IPS-20b (cell line): ENCODE results near the gene PHF19.
A peak's percentile ranks its signal among the peaks of the same experiment; 100 is the strongest.

Experiments used
- H3K27ac ChIP-seq: one replicate; pipeline ENCODE4 v1.5.1; 2013; ENCODE audit warnings: low read length
- H3K27me3 ChIP-seq: 2 replicates; pipeline ENCODE4 v1.6.1; 2013; ENCODE audit warnings: mild to moderate bottlenecking, low read length, inconsistent platforms; ENCODE audit not compliant: insufficient read depth
- H3K36me3 ChIP-seq: 2 replicates; pipeline ENCODE4 v1.6.1; 2013; ENCODE audit warnings: low read depth, mild to moderate bottlenecking, inconsistent platforms, low read length, moderate library complexity; ENCODE audit not compliant: insufficient read depth
- H3K4me1 ChIP-seq: 2 replicates; pipeline ENCODE4 v1.6.1; 2013; ENCODE audit warnings: mild to moderate bottlenecking, control low read depth, inconsistent platforms, low read length, moderate library complexity; ENCODE audit not compliant: insufficient read depth
- H3K4me3 ChIP-seq: 2 replicates; pipeline ENCODE4 v1.5.1; 2013; ENCODE audit warnings: mild to moderate bottlenecking, low read length, inconsistent platforms
- H3K9ac ChIP-seq: 2 replicates; pipeline ENCODE4 v1.6.1; 2013; ENCODE audit warnings: low read depth, mild to moderate bottlenecking, inconsistent platforms, low read length, moderate library complexity
- H3K9me3 ChIP-seq: 2 replicates; pipeline ENCODE4 v1.6.1; 2013; ENCODE audit warnings: mild to moderate bottlenecking, low read depth, low read length, inconsistent platforms; ENCODE audit not compliant: insufficient read depth

PHF19 gene

GRCh38 chr9:120855827-120856670 is 20.9 kb downstream of the PHF19 start:
- no peaks in the 10 kb centered on the region for H3K27me3 ChIP-seq
- no peak overlapping the region for H3K27ac ChIP-seq
- no peak overlapping the region for H3K9ac ChIP-seq
- H3K9me3 ChIP-seq: no peaks in the 10 kb centered on the region
- H3K4me1 ChIP-seq: peaks cover 17% of the 10 kb centered on the region
- H3K36me3 ChIP-seq: peaks cover 21% of the 10 kb centered on the region
- H3K4me3 ChIP-seq: no peak overlapping the region

DNA sequence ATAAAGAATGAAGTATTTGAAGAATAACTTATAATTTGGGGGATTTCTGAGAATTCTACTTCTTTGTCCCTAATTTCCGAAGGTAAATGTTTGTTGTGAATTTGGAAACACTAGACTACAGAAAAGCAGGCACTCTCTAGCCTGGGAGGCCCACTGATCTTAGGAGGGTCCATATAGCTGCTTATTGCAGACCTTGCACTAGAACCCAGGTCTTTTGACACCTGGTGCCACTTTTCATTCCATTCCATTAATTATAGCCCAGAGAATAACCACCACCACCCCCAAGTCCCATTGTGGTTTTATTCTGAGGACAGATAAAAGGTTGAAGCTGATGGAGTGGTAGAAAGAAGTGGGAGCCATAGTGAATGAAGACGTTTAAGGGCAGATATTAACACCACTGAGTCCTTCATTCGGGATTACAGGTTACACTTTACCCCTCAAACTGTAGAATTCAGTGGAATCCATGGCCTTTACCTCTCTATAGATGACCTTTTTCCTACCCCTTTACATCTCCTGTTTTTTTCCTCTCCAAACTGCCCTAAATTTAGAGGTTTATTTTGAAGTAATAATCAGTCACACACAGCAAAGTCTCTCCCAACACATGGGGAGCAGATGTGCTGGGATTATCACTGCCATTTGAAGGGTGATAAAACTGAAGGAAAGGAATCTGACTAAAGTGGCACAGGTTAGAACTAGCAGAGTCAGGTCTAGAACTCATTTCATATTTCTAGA is 22.2 kb downstream of the PHF19 start:
- H3K36me3 ChIP-seq: peaks cover 10% of the 10 kb centered on the region; the same call in 1 of the 2 replicates
- no peaks in the 10 kb centered on the region for H3K27me3 ChIP-seq

DNA sequence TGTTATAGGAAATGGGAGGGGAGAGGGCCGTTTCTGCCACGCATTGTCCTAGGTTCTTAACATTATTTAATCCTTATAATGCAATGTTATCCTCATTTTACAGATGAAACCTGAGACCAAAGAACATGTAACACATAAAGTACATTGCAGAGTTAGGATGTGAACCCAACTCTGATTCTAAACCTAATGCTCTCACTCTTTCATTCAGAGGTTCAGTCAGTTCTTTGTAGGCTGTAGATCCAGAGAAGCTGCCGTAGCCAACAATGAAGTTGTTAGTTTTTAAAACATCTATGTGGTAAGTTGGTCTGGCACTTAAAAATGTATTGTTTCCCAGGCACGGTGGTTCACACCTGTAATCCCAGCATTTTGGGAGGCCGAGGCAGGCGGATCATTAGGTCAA is 23.8 kb downstream of the PHF19 start:
- Histone ChIP-seq H3K9me3 (no peaks in the 10 kb centered on the region), H3K27ac (no peak overlapping the region), H3K4me3 (no peak overlapping the region), H3K9ac (no peak overlapping the region), H3K4me1 (peaks cover 17% of the 10 kb centered on the region), H3K27me3 (no peaks in the 10 kb centered on the region), H3K36me3 (peaks cover 6% of the 10 kb centered on the region; the same call in 1 of the 2 replicates)

More for the DNA sequence above, 22.2 kb downstream of the PHF19 start:
- no peaks in the 10 kb centered on the region for H3K9me3 ChIP-seq
- no peak overlapping the region for H3K9ac ChIP-seq
- H3K27ac ChIP-seq: no peak overlapping the region
- no peak overlapping the region for H3K4me3 ChIP-seq
- H3K4me1 ChIP-seq: peaks cover 17% of the 10 kb centered on the region

DNA sequence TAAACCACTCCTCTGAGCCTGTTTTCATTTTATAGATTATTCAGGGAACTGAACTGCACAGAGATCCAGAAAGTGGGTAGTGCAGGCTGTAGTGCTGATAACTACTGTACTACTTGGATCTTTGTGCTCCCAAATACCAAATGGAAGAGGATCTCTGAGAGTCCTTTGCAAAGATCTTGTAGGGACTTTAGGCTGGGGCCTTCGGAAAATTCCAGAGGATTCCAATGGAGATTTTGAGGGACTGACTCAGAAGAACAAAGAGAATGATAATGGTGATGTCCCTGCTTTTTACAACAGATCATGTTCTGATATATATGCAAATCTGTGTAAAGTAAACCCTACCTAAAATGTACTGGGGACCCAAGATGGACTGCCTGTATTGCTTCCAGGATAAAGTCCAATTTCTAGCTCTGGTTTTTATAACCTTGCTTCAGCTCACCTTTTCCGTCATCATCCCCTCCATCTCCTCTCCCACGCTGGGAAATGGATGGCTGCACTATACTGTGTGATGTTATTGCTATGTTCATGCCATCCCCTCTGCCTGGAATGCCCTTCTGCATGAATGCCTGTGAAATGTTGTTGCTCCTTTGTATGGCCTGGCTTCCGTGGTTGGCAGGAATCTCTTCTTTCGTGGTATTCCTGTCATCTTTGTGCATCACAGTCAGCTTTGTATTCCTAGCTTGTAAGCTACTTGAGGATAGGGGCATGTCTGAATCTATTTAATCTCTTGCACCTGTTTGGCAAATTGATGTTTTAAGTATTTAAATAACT is 24.6 kb downstream of the PHF19 start:
- Histone ChIP-seq H3K36me3 (peaks cover 4% of the 10 kb centered on the region; the same call in 1 of the 2 replicates), H3K27me3 (no peaks in the 10 kb centered on the region), H3K4me1 (peaks cover 17% of the 10 kb centered on the region), H3K9me3 (no peaks in the 10 kb centered on the region), H3K9ac (peak overlapping the region; percentile 54; the same call in 1 of the 2 replicates), H3K4me3 (no peak overlapping the region), H3K27ac (no peak overlapping the region)

GRCh38 chr9:120851449-120851848 is 25.5 kb downstream of the PHF19 start:
- Histone ChIP-seq H3K36me3 (no peaks in the 10 kb centered on the region; the same call in 1 of the 2 replicates), H3K9me3 (no peaks in the 10 kb centered on the region), H3K27me3 (no peaks in the 10 kb centered on the region), H3K9ac (peak overlapping the region; percentile 54; the same call in 1 of the 2 replicates), H3K4me1 (peaks cover 19% of the 10 kb centered on the region), H3K27ac (no peak overlapping the region), H3K4me3 (no peak overlapping the region)

DNA sequence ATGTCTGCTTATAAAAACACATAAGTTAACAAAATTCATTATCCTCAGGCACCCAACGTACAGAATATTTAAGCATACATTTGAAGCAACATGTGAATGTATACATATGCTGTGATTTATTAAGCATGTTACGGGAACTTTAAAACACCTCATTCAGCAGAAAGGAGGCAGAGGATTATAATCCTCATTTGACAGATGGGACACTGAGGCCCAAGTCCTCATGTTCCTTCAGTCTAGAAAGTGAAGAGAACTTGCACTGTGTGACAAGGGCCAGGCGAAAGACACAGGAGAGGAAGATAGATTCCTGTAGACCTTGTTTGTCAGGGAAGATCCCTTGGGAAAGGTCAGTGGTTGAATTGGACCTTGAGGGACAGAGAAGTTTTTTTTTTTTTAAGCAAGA is 26.7 kb downstream of the PHF19 start:
- H3K9ac ChIP-seq: no peak overlapping the region
- no peaks in the 10 kb centered on the region for H3K9me3 ChIP-seq
- H3K27me3 ChIP-seq: no peaks in the 10 kb centered on the region
- H3K4me1 ChIP-seq: peaks cover 21% of the 10 kb centered on the region
- H3K4me3 ChIP-seq: no peak overlapping the region
- no peak overlapping the region for H3K27ac ChIP-seq
- H3K36me3 ChIP-seq: peaks cover 4% of the 10 kb centered on the region; the same call in 1 of the 2 replicates

DNA sequence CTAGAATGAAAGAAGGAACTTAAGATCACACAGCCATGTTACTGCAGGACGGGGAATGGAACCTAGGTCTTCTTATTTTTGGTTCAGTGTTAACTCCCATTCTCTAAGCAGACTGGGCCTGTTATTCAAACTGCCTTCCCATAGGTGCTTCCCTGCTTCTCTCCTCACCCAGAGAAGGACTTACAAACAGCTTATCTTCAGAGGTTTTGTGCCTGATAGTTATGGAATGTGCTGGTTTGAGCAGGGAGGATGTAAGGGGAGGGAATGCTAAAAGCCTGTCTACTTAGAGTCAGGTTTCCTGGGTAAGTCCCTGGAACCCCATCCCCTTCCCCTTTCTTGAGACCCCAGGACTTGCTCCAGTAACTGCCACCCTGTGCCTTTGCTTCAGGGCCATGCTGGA is 30.1 kb downstream of the PHF19 start:
- no peaks in the 10 kb centered on the region for H3K27me3 ChIP-seq
- peaks cover 12% of the 10 kb centered on the region for H3K4me1 ChIP-seq
- no peak overlapping the region for H3K27ac ChIP-seq
- peaks cover 4% of the 10 kb centered on the region; the same call in 1 of the 2 replicates for H3K36me3 ChIP-seq
- H3K4me3 ChIP-seq: no peak overlapping the region
- no peaks in the 10 kb centered on the region for H3K9me3 ChIP-seq
- H3K9ac ChIP-seq: no peak overlapping the region

GRCh38 chr9:120846251-120846889 is 30.6 kb downstream of the PHF19 start:
- no peaks in the 10 kb centered on the region for H3K27me3 ChIP-seq
- peaks cover 7% of the 10 kb centered on the region; the same call in 1 of the 2 replicates for H3K36me3 ChIP-seq
- H3K9me3 ChIP-seq: no peaks in the 10 kb centered on the region
- no peak overlapping the region for H3K27ac ChIP-seq
- H3K9ac ChIP-seq: no peak overlapping the region
- H3K4me3 ChIP-seq: no peak overlapping the region
- peaks cover 7% of the 10 kb centered on the region for H3K4me1 ChIP-seq

- H3K36me3 ChIP-seq: 0 out of 2 replicates have a peak, but pooled peaks cover 13% of the 10 kb centered on the region
These were observed 31.7 kb downstream of the PHF19 start for GRCh38 chr9:120845255-120845654.

GRCh38 chr9:120842685-120843485 is 34.1 kb downstream of the PHF19 start, which contains the start of gene PSMD5:
PSMD5 (minus strand) TSS chr9:120842922; CDS start chr9:120842909, 13 bp downstream.
- peak within 1 kb of the TSS; percentile 92 for H3K27ac ChIP-seq
- peak within 1 kb of the TSS; percentile 98 for H3K4me3 ChIP-seq

More at GRCh38 chr9:120845255-120845654, 31.7 kb downstream of the PHF19 start:
- no peaks in the 10 kb centered on the region for H3K9me3 ChIP-seq
- peaks cover 7% of the 10 kb centered on the region; the same call in 1 of the 2 replicates for H3K4me1 ChIP-seq
- no peak overlapping the region for H3K9ac ChIP-seq
- H3K27me3 ChIP-seq: no peaks in the 10 kb centered on the region
- H3K4me3 ChIP-seq: no peak overlapping the region
- H3K27ac ChIP-seq: no peak overlapping the region

More at GRCh38 chr9:120842685-120843485, 34.1 kb downstream of the PHF19 start, which contains the start of gene PSMD5:
- peaks cover 9% of the 10 kb centered on the region; the same call in 1 of the 2 replicates for H3K4me1 ChIP-seq
- no peaks in the 10 kb centered on the region for H3K9me3 ChIP-seq
- H3K36me3 ChIP-seq: peaks cover 21% of the 10 kb centered on the region; the same call in 1 of the 2 replicates
- peak within 1 kb of the TSS; percentile 100 for H3K9ac ChIP-seq
- no peaks in the 10 kb centered on the region for H3K27me3 ChIP-seq
